HG03432 (cell line): ENCODE measurements around the gene GDPD4.

ENCODE experiments used
- ATAC-seq: cut with Tn5 transposase; IDR thresholded peaks from one replicate; pipeline ENCODE4 v1.9.1; 2021; ENCODE audit warnings: mild to moderate bottlenecking, moderate library complexity; ENCODE audit not compliant: unreplicated experiment

GDPD4 gene

GRCh38 chr11:77207019-77207485, 94.4 kb downstream of the GDPD4 start:
- no peak for ATAC-seq

- ATAC-seq = no peak
These were observed 95.0 kb downstream of the GDPD4 start for GRCh38 chr11:77206264-77207018.

- ATAC-seq = no peak
These were observed 95.8 kb downstream of the GDPD4 start for GRCh38 chr11:77205467-77206263.

- ATAC-seq = no peak
These were observed 96.6 kb downstream of the GDPD4 start for GRCh38 chr11:77204754-77205466.

GRCh38 chr11:77203901-77204753, 97.4 kb downstream of the GDPD4 start:
- ATAC-seq = no peak

- no peak for ATAC-seq
These were observed 98.3 kb downstream of the GDPD4 start for GRCh38 chr11:77202941-77203900.

- ATAC-seq = no peak
These were observed 99.3 kb downstream of the GDPD4 start for GRCh38 chr11:77201991-77202841.

GRCh38 chr11:77201370-77201769, 100.1 kb downstream of the GDPD4 start:
- ATAC-seq = no peak

- no peak for ATAC-seq
These were observed 100.9 kb downstream of the GDPD4 start for GRCh38 chr11:77200351-77201268.

- ATAC-seq = no peak
These were observed 102.2 kb downstream of the GDPD4 start for GRCh38 chr11:77199137-77199745.

- ATAC-seq = no peak
These were observed 103.0 kb downstream of the GDPD4 start for GRCh38 chr11:77198440-77198849.

GRCh38 chr11:77197626-77198320, 103.7 kb downstream of the GDPD4 start:
- no peak for ATAC-seq

- ATAC-seq = no peak
These were observed 104.5 kb downstream of the GDPD4 start for GRCh38 chr11:77196961-77197360.

- no peak for ATAC-seq
These were observed 106.3 kb downstream of the GDPD4 start for GRCh38 chr11:77195071-77195755.

- no peak for ATAC-seq
These were observed 107.3 kb downstream of the GDPD4 start for GRCh38 chr11:77193911-77194830.
